Measurements from ENCODE around the gene CHD2.

DNA sequence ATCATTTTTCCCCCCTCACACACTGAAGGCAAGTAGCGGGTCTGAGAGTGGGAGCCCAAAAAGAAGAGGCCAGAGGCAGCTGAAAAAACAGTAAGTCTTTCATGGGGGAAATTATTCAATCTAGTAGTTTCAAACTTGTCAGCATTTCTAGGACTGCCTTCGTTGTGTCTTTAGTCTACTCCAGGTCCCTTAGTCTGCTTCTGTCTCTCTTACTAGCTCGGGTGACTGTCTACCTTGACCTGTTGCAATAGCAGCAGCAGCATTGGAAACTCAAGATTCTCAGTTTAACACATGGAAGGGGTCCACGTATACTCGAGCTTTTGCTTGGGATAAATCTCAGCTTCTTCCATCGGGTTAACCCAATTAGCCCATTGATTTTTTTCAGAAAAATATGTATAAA lies 28.9 kb downstream of the CHD2 start:
- TF ChIP-seq ISL1 (CRISPR knock-in tag; IDR thresholded peaks at IDR 0.05) (no peak), OSR1 (CRISPR knock-in tag; IDR thresholded peaks at IDR 0.05) (no peak), PATZ1 (CRISPR knock-in tag; IDR thresholded peaks at IDR 0.05; ENCODE audit: borderline replicate concordance) (no peak)
